Astrocyte of the cerebellum (primary cell): Measurements from ENCODE around the gene RASAL2.

ENCODE experiments used
- DNase-seq: peaks from one replicate; pipeline ENCODE4 v3.0.0-alpha.2; 2011; ENCODE audit warnings: low read depth
- H3K4me3 ChIP-seq: 2 replicates; pipeline ENCODE4 v1.5.1; 2011; ENCODE audit warnings: mild to moderate bottlenecking, low read depth, low read length, moderate library complexity
- in situ Hi-C: cut with HindIII; loops from 2 replicates; pipeline ENCODE4 v1.10.0; 2017; ENCODE audit warnings: low sequenced_read_pairs
- TF ChIP-seq, protein P1 (sequence below): IDR thresholded peaks from 2 replicates; pipeline ENCODE4 v1.5.1; 2012; ENCODE audit warnings: low read length, low read depth, moderate library complexity, mild to moderate bottlenecking; ENCODE audit errors: missing control alignments

RASAL2 gene

DNA sequence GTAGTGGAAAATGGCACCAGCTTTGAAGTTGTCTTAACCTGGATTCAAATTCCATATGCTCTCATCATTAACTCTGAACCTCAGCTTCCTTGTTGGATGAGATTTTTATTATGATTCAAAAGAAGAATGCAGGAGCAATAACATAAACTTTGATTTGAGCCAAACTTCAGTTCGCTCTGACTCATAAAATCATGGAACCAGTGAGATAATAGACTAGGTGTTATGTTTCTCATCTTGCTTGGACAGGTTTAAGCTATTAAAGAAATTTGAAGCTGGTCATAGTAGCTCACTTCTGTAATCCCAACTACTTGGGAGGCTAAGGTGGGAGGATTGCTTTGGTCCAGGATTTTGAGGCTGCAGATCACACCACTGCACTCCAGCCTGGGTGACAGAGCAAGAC is 230.1 kb downstream of the RASAL2 start:
- TF ChIP-seq, protein P1, sequence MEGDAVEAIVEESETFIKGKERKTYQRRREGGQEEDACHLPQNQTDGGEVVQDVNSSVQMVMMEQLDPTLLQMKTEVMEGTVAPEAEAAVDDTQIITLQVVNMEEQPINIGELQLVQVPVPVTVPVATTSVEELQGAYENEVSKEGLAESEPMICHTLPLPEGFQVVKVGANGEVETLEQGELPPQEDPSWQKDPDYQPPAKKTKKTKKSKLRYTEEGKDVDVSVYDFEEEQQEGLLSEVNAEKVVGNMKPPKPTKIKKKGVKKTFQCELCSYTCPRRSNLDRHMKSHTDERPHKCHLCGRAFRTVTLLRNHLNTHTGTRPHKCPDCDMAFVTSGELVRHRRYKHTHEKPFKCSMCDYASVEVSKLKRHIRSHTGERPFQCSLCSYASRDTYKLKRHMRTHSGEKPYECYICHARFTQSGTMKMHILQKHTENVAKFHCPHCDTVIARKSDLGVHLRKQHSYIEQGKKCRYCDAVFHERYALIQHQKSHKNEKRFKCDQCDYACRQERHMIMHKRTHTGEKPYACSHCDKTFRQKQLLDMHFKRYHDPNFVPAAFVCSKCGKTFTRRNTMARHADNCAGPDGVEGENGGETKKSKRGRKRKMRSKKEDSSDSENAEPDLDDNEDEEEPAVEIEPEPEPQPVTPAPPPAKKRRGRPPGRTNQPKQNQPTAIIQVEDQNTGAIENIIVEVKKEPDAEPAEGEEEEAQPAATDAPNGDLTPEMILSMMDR: no peak
- DNase-seq: no peak
- in situ Hi-C loops: loop anchor here (10.0 kb wide), 1 partner anchor 151 kb away; no protein-coding TSS in a partner anchor
- no peak overlapping the region for H3K4me3 ChIP-seq

DNA sequence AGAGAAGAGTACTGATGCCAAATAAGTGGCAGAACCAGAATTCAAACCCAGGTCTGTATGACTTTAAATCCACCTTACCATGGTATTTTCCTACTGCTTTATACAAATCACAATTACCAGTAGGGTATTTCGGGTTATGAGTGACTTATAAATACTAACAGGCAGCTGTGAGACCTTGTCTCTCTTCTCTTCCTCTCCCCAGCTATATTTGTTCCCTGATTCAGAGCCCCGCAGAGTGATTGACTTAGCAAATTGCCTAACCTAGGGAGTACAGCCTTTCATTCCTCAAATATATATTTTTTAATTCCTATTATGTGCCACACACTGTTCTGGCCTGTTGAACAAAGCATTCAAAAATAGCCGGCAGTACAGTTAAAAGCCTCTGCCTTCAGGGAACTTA is 234.8 kb downstream of the RASAL2 start:
- no peak for DNase-seq
- in situ Hi-C loops: loop anchor here (10.0 kb wide), 1 partner anchor 146 kb away; no protein-coding TSS in a partner anchor

DNA sequence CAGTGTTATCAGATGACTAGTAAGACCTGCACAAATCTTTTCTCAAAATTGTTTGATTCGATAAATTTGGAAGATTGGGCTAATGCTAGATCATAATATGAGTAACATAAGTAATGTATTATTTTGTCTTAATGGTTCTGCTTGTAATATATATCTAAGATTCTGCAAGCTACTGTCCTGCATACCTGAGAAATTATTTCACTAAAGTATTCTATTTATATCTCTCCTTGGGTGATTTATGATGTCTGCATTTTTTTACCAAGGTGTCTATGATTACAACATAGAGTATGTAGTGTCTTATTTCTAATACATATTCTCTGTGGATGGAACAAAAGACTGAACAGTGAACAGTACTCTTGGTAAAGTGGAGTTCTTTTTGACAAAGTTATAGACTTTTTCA is 236.2 kb downstream of the RASAL2 start:
- H3K4me3 ChIP-seq: no peak overlapping the region
- TF ChIP-seq, protein P1: no peak
- in situ Hi-C loops: no loop called here
- DNase-seq: no peak

More for the DNA sequence above, 234.8 kb downstream of the RASAL2 start:
- TF ChIP-seq, protein P1: no peak
- no peak overlapping the region for H3K4me3 ChIP-seq

DNA sequence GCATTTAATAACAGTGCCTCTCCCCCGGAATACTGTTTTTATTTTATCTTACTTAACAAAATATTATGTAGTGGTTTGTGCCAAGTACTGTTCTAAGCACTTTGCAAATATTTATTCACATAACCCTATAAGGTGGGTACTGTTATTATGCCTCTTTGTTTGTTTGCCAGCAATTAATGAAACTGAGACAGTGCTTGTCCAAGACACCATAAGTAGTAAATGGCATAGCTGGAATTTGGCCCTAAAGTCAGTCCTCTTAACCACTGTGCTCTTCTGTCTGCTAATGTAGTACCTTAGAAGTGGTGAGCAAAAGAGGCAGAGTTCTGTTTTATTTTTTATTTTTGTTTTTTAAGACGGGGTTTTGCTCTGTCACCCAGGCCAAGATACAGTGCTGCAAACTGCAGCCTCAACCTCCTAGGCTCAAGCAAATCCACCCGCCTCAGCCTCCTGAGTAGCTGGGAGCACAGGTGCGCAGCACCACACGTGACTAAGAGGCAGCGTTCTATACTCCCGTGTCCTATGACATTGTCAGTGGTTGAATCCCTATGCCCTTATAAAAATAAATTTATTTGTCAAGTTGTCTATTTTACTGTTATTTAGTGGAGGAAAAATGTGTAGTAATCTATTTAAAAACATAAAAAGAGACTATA is 237.1 kb downstream of the RASAL2 start:
- DNase-seq: no peak
- in situ Hi-C loops: no loop called here
- no peak overlapping the region for H3K4me3 ChIP-seq
- TF ChIP-seq, protein P1: no peak

DNA sequence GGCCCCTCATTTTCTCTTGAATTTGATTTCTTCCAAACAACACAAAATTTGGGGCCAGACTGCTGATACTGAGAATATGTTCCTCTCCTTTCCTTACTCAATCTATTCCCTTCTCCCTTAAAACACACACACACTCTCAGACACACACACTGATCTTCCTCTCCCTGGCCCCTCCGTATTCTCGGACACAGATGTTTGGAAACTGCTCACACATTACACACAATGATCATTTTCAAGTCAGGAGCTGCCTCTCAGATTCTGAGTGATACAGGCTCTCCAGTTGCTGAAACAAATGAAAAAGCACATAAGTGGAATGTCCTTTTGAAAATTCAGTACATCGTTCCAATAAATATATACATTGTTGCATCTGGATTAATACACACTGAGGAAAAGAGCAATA is 241.5 kb downstream of the RASAL2 start:
- in situ Hi-C loops: no loop called here
- no peak for DNase-seq

DNA sequence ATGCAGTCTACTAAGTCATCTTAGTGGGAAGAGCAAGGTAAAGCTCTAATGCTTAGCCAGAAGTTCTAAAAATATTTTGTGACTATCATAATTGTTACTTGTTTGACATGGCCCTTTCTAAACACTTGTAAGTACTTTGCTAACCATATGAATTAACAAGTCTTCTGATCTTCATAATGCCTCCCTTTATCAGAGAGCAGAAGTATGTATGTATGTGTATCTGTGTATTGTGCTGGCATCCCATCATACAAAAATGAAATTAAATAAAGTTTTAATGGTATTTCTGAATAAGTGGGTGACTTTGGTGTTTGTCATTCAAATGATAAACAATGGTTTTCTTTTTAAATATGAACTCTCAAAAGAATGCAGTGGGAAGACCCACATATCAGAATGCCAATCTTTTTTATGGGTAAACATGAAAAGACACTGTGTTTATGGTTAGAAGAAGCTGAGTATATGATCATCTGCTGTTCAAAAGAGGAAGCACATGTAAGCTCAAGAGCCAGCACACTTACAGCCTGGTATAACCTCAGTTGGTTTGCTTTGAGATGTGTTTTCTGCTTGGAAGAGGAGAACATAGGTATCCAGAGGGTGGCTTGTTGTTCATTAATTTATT is 243.3 kb downstream of the RASAL2 start:
- no peak for DNase-seq
- in situ Hi-C loops: no loop called here

More for the DNA sequence above, 241.5 kb downstream of the RASAL2 start:
- no peak overlapping the region for H3K4me3 ChIP-seq
- TF ChIP-seq, protein P1: no peak

More for the DNA sequence above, 243.3 kb downstream of the RASAL2 start:
- H3K4me3 ChIP-seq: no peak overlapping the region
- TF ChIP-seq, protein P1: no peak
